ENCODE data around the gene SLC34A1.

SLC34A1 gene

DNA sequence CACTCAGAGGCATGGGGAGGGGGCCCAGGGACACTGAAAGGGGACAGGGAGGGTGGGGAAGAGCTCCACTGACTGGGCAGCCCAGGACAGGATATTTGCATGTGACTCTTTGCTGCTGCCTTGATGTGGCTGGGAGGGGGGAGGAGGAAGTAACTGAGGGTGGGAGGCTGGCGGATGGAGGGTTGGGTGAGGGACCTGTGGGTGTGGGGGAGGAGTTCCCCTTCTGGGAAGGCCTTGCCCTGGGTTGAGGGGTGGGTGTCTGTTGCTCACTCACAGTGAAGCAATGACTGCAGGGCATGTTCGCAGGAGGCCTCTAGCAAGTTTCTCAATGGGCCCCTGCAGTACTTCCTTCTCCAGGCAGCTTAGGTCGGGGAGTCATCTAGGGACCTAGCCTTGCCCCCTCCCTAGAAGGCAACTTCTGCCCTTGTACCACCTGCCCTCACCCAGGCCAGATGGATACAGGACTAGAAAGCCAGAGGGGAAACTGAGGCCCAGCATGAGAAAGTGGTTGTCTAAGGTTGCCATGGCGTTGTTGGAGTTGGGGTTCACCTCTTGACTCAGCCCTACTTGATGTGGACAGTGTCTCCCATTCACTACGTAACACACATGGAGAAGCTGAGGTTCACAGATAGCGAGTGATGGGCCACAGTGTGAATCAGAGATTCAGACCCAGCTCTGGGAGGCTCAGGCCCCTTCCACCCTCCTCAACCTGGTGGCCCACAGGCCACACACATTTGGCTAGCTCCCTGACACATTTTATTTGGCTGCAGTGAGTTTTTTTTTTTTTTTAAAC lies 45.2 kb downstream of the SLC34A1 start:
- TF ChIP-seq ZFX (IDR thresholded peaks at IDR 0.05; ENCODE audit: borderline replicate concordance) = no peak
- no peak for TF ChIP-seq CTCF (IDR thresholded peaks at IDR 0.05)
- no peak overlapping the region for H3K27ac ChIP-seq

GRCh38 chr5:177430140-177430951 lies 46.1 kb downstream of the SLC34A1 start:
- no peak overlapping the region for H3K27ac ChIP-seq
- TF ChIP-seq ZFX (IDR thresholded peaks at IDR 0.05; ENCODE audit: borderline replicate concordance) (no peak), CTCF (IDR thresholded peaks at IDR 0.05) (no peak)

DNA sequence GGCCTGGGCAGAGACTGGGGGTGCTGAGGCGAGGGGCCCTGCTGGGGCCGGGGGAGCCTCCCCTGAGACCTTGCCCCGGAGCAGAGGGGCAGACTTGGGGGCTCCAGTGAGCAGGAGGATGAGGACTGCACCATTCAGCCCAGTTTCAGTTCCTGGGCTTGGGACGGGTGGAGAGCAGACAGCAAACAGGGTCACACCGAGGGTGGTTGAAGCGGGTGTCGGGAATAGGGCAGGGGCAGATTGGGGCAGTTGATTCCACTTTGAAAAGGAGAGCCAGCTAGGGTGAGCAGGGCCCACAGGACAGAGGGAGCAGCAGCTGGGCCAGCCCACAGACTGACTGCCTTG lies 46.7 kb downstream of the SLC34A1 start:
- no peak overlapping the region for H3K27ac ChIP-seq
- TF ChIP-seq ZFX (IDR thresholded peaks at IDR 0.05; ENCODE audit: borderline replicate concordance) (no peak), CTCF (IDR thresholded peaks at IDR 0.05) (no peak)

- TF ChIP-seq CTCF (IDR thresholded peaks at IDR 0.05) (no peak), ZFX (IDR thresholded peaks at IDR 0.05; ENCODE audit: borderline replicate concordance) (no peak)
- H3K27ac ChIP-seq = no peak overlapping the region
These were observed 47.3 kb downstream of the SLC34A1 start for GRCh38 chr5:177431317-177432142.

GRCh38 chr5:177432143-177432838 lies 48.1 kb downstream of the SLC34A1 start:
- no peak for TF ChIP-seq ZFX (IDR thresholded peaks at IDR 0.05; ENCODE audit: borderline replicate concordance)
- no peak for TF ChIP-seq CTCF (IDR thresholded peaks at IDR 0.05)
- no peak overlapping the region for H3K27ac ChIP-seq

GRCh38 chr5:177432839-177433657 lies 48.8 kb downstream of the SLC34A1 start:
- no peak overlapping the region for H3K27ac ChIP-seq
- no peak for TF ChIP-seq ZFX (IDR thresholded peaks at IDR 0.05; ENCODE audit: borderline replicate concordance)
- TF ChIP-seq CTCF (IDR thresholded peaks at IDR 0.05) = no peak

Measured in 22Rv1 (cell line).